HL-60 (cell line): Measurements from ENCODE around the gene DISP2.

Source experiments
- CTCF ChIP-seq: IDR thresholded peaks from one replicate; pipeline ENCODE4 v1.5.1; 2011; ENCODE audit warnings: low read length, control low read depth, inconsistent platforms; ENCODE audit not compliant: insufficient read depth
- GABPA ChIP-seq: IDR thresholded peaks from 2 replicates; pipeline ENCODE4 v1.6.1; 2012; ENCODE audit warnings: low read depth
- POLR2AphosphoS5 ChIP-seq: IDR thresholded peaks from 2 replicates; pipeline ENCODE4 v1.6.1; 2012; ENCODE audit warnings: low read depth
- REST ChIP-seq: IDR thresholded peaks from 2 replicates; pipeline ENCODE4 v1.6.1; 2012; ENCODE audit warnings: low read depth; ENCODE audit not compliant: insufficient replicate concordance
- SPI1 ChIP-seq: IDR thresholded peaks from 2 replicates; pipeline ENCODE4 v1.6.1; 2012; ENCODE audit warnings: low read depth, mild to moderate bottlenecking, borderline replicate concordance

- TF ChIP-seq CTCF (no peak), POLR2AphosphoS5 (no peak), GABPA (no peak), REST (no peak), SPI1 (peak; percentile 90)
Observed at GRCh38 chr15:40325700-40326099, 32.3 kb upstream of the DISP2 start.
